ENCODE data around the gene C3orf62.

C3orf62 gene

GRCh38 chr3:49276475-49277382, at the start of gene C3orf62:
C3orf62 (minus strand) TSS chr3:49277232; CDS start chr3:49276872, 360 bp downstream.
- no peaks in the 10 kb centered on the region for H3K9me3 ChIP-seq (ENCODE audit: low read length)
- no peaks in the 10 kb centered on the region for H3K27me3 ChIP-seq (ENCODE audit: insufficient read depth, low read length)
- no peak within 1 kb of the TSS for H3K4me3 ChIP-seq (ENCODE audit: low read length)
- H3K36me3 ChIP-seq (ENCODE audit: insufficient read depth, low read length): peaks cover 45% of the 10 kb centered on the region
- no peak within 1 kb of the TSS for H2AFZ ChIP-seq (ENCODE audit: low read depth, low read length)
- no peaks in the 10 kb centered on the region for H3K4me1 ChIP-seq (ENCODE audit: insufficient read depth, low read length)

- Histone ChIP-seq H3K27me3 (ENCODE audit: insufficient read depth, low read length) (no peaks in the 10 kb centered on the region), H3K36me3 (ENCODE audit: insufficient read depth, low read length) (peaks cover 73% of the 10 kb centered on the region), H2AFZ (ENCODE audit: low read depth, low read length) (no peak overlapping the region), H3K9me3 (ENCODE audit: low read length) (no peaks in the 10 kb centered on the region), H3K4me1 (ENCODE audit: insufficient read depth, low read length) (no peaks in the 10 kb centered on the region), H3K4me3 (ENCODE audit: low read length) (no peak overlapping the region)
Observed at GRCh38 chr3:49324768-49325167, 47.7 kb upstream of the C3orf62 start.

DNA sequence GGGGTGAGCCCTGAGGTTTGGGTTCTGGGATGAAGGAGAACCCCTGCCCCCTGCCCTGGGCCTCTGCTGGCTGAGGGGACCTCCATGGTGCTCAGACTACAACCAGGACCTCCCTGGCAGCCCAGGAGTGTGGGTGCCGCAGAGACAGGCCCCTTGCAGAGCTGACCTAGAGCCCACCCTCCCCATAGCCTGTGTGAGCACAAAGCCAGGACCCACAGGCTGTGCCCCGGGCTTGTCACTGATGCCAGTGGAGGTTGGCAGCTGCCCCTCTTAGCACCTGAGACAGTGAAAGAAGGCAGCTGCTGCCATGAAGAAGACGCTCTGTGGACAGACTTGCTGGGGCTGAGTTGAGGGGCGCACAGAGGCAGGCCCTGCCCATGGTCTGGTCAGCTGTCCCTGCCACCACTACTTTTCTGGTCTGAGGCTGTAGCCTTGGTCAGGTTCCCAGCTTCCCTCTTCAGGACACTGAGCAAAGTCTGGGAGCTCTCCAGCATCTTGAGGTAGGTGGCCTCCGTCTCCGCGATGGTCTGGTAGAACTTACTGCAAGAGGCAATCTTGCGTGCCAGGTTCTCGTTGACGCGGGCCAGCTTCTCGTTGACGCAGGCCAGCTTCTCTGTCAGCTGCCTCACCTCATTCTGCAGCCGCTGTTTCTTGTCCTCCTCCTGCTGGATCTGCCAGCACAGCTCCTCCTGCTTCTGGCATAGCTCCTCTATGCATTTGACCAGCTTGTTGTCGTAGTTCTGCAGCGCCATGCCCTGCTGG, 39.8 kb upstream of the C3orf62 start:
- Histone ChIP-seq H2AFZ (ENCODE audit: low read depth, low read length) (no peak overlapping the region), H3K9me3 (ENCODE audit: low read length) (no peaks in the 10 kb centered on the region), H3K36me3 (ENCODE audit: insufficient read depth, low read length) (peaks cover 56% of the 10 kb centered on the region), H3K4me1 (ENCODE audit: insufficient read depth, low read length) (no peaks in the 10 kb centered on the region), H3K4me3 (ENCODE audit: low read length) (no peak overlapping the region), H3K27me3 (ENCODE audit: insufficient read depth, low read length) (no peaks in the 10 kb centered on the region)

GRCh38 chr3:49313896-49314688, 37.1 kb upstream of the C3orf62 start:
- Histone ChIP-seq H3K36me3 (ENCODE audit: insufficient read depth, low read length) (peaks cover 54% of the 10 kb centered on the region), H3K27me3 (ENCODE audit: insufficient read depth, low read length) (no peaks in the 10 kb centered on the region), H2AFZ (ENCODE audit: low read depth, low read length) (no peak overlapping the region), H3K4me3 (ENCODE audit: low read length) (no peak overlapping the region), H3K4me1 (ENCODE audit: insufficient read depth, low read length) (no peaks in the 10 kb centered on the region), H3K9me3 (ENCODE audit: low read length) (no peaks in the 10 kb centered on the region)

GRCh38 chr3:49311283-49311682, 34.3 kb upstream of the C3orf62 start:
- Histone ChIP-seq H3K4me1 (ENCODE audit: insufficient read depth, low read length) (no peaks in the 10 kb centered on the region), H2AFZ (ENCODE audit: low read depth, low read length) (no peak overlapping the region), H3K9me3 (ENCODE audit: low read length) (no peaks in the 10 kb centered on the region), H3K36me3 (ENCODE audit: insufficient read depth, low read length) (peaks cover 55% of the 10 kb centered on the region), H3K4me3 (ENCODE audit: low read length) (no peak overlapping the region), H3K27me3 (ENCODE audit: insufficient read depth, low read length) (no peaks in the 10 kb centered on the region)

GRCh38 chr3:49310677-49311076, 33.6 kb upstream of the C3orf62 start:
- no peaks in the 10 kb centered on the region for H3K9me3 ChIP-seq (ENCODE audit: low read length)
- no peak overlapping the region for H2AFZ ChIP-seq (ENCODE audit: low read depth, low read length)
- H3K36me3 ChIP-seq (ENCODE audit: insufficient read depth, low read length): peaks cover 59% of the 10 kb centered on the region
- no peaks in the 10 kb centered on the region for H3K27me3 ChIP-seq (ENCODE audit: insufficient read depth, low read length)
- H3K4me3 ChIP-seq (ENCODE audit: low read length): no peak overlapping the region
- H3K4me1 ChIP-seq (ENCODE audit: insufficient read depth, low read length): no peaks in the 10 kb centered on the region

GRCh38 chr3:49305608-49306007, 28.6 kb upstream of the C3orf62 start:
- H2AFZ ChIP-seq (ENCODE audit: low read depth, low read length): no peak overlapping the region
- peaks cover 67% of the 10 kb centered on the region for H3K36me3 ChIP-seq (ENCODE audit: insufficient read depth, low read length)

GRCh38 chr3:49302613-49303012, 25.6 kb upstream of the C3orf62 start:
- peaks cover 5% of the 10 kb centered on the region for H3K9me3 ChIP-seq (ENCODE audit: low read length)
- H3K36me3 ChIP-seq (ENCODE audit: insufficient read depth, low read length): peaks cover 70% of the 10 kb centered on the region
- H3K4me1 ChIP-seq (ENCODE audit: insufficient read depth, low read length): no peaks in the 10 kb centered on the region
- H3K27me3 ChIP-seq (ENCODE audit: insufficient read depth, low read length): no peaks in the 10 kb centered on the region
- H2AFZ ChIP-seq (ENCODE audit: low read depth, low read length): no peak overlapping the region
- H3K4me3 ChIP-seq (ENCODE audit: low read length): no peak overlapping the region

More at GRCh38 chr3:49305608-49306007, 28.6 kb upstream of the C3orf62 start:
- Histone ChIP-seq H3K9me3 (ENCODE audit: low read length) (peaks cover 3% of the 10 kb centered on the region), H3K27me3 (ENCODE audit: insufficient read depth, low read length) (no peaks in the 10 kb centered on the region), H3K4me1 (ENCODE audit: insufficient read depth, low read length) (no peaks in the 10 kb centered on the region), H3K4me3 (ENCODE audit: low read length) (no peak overlapping the region)

DNA sequence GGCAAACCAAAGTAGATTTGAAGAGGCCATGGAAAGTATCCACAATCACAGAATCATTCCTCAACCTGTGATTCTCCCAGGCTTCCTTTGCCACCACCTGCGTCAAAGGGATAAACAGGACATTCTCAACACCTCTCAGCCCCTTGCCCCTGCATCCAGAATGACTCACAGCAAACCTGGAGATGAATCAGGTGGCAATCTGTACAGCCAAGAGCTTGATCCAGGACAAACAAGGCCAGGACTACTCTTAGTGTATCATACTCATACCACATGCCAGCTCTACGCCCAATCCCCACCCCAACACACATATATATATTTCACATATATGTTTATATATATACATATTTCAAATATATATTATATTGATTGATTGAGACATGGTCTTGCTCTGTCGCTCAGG, 23.6 kb upstream of the C3orf62 start:
- peaks cover 74% of the 10 kb centered on the region for H3K36me3 ChIP-seq (ENCODE audit: insufficient read depth, low read length)
- no peak overlapping the region for H3K4me3 ChIP-seq (ENCODE audit: low read length)
- H3K9me3 ChIP-seq (ENCODE audit: low read length): peaks cover 5% of the 10 kb centered on the region
- no peaks in the 10 kb centered on the region for H3K27me3 ChIP-seq (ENCODE audit: insufficient read depth, low read length)
- no peak overlapping the region for H2AFZ ChIP-seq (ENCODE audit: low read depth, low read length)
- H3K4me1 ChIP-seq (ENCODE audit: insufficient read depth, low read length): no peaks in the 10 kb centered on the region

DNA sequence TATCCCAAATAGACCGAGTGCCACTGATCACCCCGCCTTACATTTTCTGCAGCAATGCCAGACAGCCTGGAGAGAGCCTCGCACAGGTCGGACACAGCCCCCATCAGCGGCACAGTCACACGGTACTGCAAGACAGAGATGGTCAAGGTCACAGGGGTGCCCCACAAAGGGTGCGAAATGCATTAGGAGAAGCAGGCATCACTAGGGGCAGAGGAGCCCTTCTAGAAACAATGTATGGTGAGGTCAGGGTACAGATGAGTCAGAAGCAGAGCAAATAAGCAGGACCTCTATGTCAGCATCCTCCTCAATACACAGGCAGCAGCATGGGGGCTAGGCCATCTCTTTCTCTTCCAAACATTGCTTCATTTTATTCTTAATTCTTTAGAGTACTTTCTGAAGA, 21.5 kb upstream of the C3orf62 start:
- H3K9me3 ChIP-seq (ENCODE audit: low read length): peaks cover 5% of the 10 kb centered on the region
- no peak overlapping the region for H3K4me3 ChIP-seq (ENCODE audit: low read length)
- H3K36me3 ChIP-seq (ENCODE audit: insufficient read depth, low read length): peaks cover 76% of the 10 kb centered on the region
- no peak overlapping the region for H2AFZ ChIP-seq (ENCODE audit: low read depth, low read length)
- H3K4me1 ChIP-seq (ENCODE audit: insufficient read depth, low read length): no peaks in the 10 kb centered on the region
- H3K27me3 ChIP-seq (ENCODE audit: insufficient read depth, low read length): no peaks in the 10 kb centered on the region

DNA sequence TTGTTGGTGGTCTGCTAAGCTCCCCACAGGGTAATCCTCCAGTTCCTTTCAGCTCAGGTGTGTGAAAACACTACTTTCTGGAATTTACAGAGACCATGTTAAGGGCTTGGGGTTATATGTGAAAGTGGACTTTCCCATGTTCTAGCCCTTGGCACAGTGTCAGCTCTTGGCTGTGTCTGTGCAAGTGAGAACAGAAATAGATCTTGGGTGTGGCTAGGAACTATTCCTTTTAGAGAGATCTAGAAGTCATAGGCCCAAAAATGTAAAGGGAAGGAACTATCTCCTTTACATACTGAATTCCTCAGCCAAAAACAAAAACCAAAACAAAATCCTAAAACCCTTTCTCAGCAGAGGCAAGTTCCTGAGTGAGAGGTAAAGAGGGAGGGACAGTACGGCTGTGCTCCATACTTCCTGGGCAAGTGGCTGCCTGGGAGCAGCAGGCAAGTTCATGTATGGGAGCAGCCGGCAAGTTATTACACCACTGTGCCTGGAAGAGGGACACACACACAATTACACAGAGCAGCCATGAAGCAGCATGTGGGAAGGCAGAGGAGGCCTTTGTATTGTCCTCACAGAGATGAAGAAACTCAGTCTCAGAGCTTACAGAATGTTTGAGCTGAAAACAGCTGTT, 19.9 kb upstream of the C3orf62 start:
- Histone ChIP-seq H3K36me3 (ENCODE audit: insufficient read depth, low read length) (peaks cover 75% of the 10 kb centered on the region), H3K27me3 (ENCODE audit: insufficient read depth, low read length) (no peaks in the 10 kb centered on the region), H3K9me3 (ENCODE audit: low read length) (peaks cover 5% of the 10 kb centered on the region), H3K4me3 (ENCODE audit: low read length) (no peak overlapping the region), H2AFZ (ENCODE audit: low read depth, low read length) (no peak overlapping the region), H3K4me1 (ENCODE audit: insufficient read depth, low read length) (no peaks in the 10 kb centered on the region)

- Histone ChIP-seq H3K27me3 (ENCODE audit: insufficient read depth, low read length) (no peaks in the 10 kb centered on the region), H3K36me3 (ENCODE audit: insufficient read depth, low read length) (peaks cover 72% of the 10 kb centered on the region), H3K9me3 (ENCODE audit: low read length) (peaks cover 2% of the 10 kb centered on the region), H3K4me3 (ENCODE audit: low read length) (no peak overlapping the region), H3K4me1 (ENCODE audit: insufficient read depth, low read length) (no peaks in the 10 kb centered on the region), H2AFZ (ENCODE audit: low read depth, low read length) (no peak overlapping the region)
Observed at GRCh38 chr3:49295489-49296058, 18.5 kb upstream of the C3orf62 start.
